ENCODE measurements around the gene NUSAP1. TPM values are rescaled to one million over a fixed set of nuclear protein-coding genes. Genes with fewer than 3 reads are reported as not detected.
A peak's percentile ranks its signal among the peaks of the same experiment; 100 is the strongest.

The NUSAP1 gene
- total and polyA plus RNA-seq, 10 of the 15 experiments (the other 5 are each of a cell fraction or from before 2014, with no cell fraction given), result 158 to 315 (median 229) TPM

- TF ChIP-seq RUNX3 (IDR thresholded peaks at IDR 0.05; ENCODE audit: low read length) (peak; percentile 93), SMAD1 (IDR thresholded peaks at IDR 0.05; ENCODE audit: low read depth, partially characterized antibody) (peak; percentile 59), MYB (IDR thresholded peaks at IDR 0.05; ENCODE audit: borderline replicate concordance, low read depth, low read length) (no peak), TBL1XR1 (IDR thresholded peaks at IDR 0.05; ENCODE audit: low read depth, low read length) (no peak), SMARCA5 (IDR thresholded peaks at IDR 0.05) (0 out of 2 replicates have a peak, but pooled peaks have one; percentile 27), STAT1 (conservative IDR thresholded peaks at IDR 0.05) (0 out of 2 replicates have a peak, but pooled peaks have one; percentile 47), CEBPB (IDR thresholded peaks at IDR 0.05; ENCODE audit: borderline replicate concordance in 1 of 2, low read depth in 2 of 2, low read length in 2 of 2) (no peak), IRF4 (IDR thresholded peaks at IDR 0.05; ENCODE audit: low read depth, low read length) (0 out of 2 replicates have a peak, but pooled peaks have one; percentile 7), NR2F1 (conservative IDR thresholded peaks at IDR 0.05) (0 out of 2 replicates have a peak, but pooled peaks have one; percentile 20), SPI1 (IDR thresholded peaks at IDR 0.05; ENCODE audit: borderline replicate concordance, insufficient read depth, low read depth, low read length) (no peak), RAD21 (IDR thresholded peaks at IDR 0.05; ENCODE audit: insufficient read depth, low read depth, low read length) (no peak), MEF2B (IDR thresholded peaks at IDR 0.05; ENCODE audit: partially characterized antibody, poor library complexity, severe bottlenecking) (no peak), BCL11A (IDR thresholded peaks at IDR 0.05; ENCODE audit: low read depth, low read length) (0 out of 2 replicates have a peak, but pooled peaks have one; percentile 36), SP1 (IDR thresholded peaks at IDR 0.05; ENCODE audit: low read depth, low read length) (peak; percentile 99), BACH1 (IDR thresholded peaks at IDR 0.05; ENCODE audit: borderline replicate concordance) (peak; percentile 62), HCFC1 (IDR thresholded peaks at IDR 0.05; ENCODE audit: low read length) (peak; percentile 44), NFYB (IDR thresholded peaks at IDR 0.05; ENCODE audit: insufficient read depth, low read depth, low read length) (peak; percentile 96), FOS (IDR thresholded peaks at IDR 0.05; ENCODE audit: borderline replicate concordance, extremely low read depth, insufficient read length) (peak; percentile 92), EP300 (IDR thresholded peaks at IDR 0.05; ENCODE audit: borderline replicate concordance in 1 of 2, control insufficient read depth in 1 of 2, low read depth in 2 of 2, low read length in 2 of 2) (0 out of 4 replicates have a peak, but pooled peaks of 1 of the 2 experiments have one; percentile 12), TAF1 (IDR thresholded peaks at IDR 0.05; ENCODE audit: borderline replicate concordance, low read depth, low read length) (peak; percentile 96)
- TF ChIP-seq, protein P1, sequence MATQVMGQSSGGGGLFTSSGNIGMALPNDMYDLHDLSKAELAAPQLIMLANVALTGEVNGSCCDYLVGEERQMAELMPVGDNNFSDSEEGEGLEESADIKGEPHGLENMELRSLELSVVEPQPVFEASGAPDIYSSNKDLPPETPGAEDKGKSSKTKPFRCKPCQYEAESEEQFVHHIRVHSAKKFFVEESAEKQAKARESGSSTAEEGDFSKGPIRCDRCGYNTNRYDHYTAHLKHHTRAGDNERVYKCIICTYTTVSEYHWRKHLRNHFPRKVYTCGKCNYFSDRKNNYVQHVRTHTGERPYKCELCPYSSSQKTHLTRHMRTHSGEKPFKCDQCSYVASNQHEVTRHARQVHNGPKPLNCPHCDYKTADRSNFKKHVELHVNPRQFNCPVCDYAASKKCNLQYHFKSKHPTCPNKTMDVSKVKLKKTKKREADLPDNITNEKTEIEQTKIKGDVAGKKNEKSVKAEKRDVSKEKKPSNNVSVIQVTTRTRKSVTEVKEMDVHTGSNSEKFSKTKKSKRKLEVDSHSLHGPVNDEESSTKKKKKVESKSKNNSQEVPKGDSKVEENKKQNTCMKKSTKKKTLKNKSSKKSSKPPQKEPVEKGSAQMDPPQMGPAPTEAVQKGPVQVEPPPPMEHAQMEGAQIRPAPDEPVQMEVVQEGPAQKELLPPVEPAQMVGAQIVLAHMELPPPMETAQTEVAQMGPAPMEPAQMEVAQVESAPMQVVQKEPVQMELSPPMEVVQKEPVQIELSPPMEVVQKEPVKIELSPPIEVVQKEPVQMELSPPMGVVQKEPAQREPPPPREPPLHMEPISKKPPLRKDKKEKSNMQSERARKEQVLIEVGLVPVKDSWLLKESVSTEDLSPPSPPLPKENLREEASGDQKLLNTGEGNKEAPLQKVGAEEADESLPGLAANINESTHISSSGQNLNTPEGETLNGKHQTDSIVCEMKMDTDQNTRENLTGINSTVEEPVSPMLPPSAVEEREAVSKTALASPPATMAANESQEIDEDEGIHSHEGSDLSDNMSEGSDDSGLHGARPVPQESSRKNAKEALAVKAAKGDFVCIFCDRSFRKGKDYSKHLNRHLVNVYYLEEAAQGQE (IDR thresholded peaks at IDR 0.05; ENCODE audit: low read depth, low read length), result peak; percentile 45; the same call in 1 of the 2 replicates
- TF ChIP-seq, protein P2, sequence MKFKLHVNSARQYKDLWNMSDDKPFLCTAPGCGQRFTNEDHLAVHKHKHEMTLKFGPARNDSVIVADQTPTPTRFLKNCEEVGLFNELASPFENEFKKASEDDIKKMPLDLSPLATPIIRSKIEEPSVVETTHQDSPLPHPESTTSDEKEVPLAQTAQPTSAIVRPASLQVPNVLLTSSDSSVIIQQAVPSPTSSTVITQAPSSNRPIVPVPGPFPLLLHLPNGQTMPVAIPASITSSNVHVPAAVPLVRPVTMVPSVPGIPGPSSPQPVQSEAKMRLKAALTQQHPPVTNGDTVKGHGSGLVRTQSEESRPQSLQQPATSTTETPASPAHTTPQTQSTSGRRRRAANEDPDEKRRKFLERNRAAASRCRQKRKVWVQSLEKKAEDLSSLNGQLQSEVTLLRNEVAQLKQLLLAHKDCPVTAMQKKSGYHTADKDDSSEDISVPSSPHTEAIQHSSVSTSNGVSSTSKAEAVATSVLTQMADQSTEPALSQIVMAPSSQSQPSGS (IDR thresholded peaks at IDR 0.05; ENCODE audit: low read length), result no peak
- TF ChIP-seq, protein P3, sequence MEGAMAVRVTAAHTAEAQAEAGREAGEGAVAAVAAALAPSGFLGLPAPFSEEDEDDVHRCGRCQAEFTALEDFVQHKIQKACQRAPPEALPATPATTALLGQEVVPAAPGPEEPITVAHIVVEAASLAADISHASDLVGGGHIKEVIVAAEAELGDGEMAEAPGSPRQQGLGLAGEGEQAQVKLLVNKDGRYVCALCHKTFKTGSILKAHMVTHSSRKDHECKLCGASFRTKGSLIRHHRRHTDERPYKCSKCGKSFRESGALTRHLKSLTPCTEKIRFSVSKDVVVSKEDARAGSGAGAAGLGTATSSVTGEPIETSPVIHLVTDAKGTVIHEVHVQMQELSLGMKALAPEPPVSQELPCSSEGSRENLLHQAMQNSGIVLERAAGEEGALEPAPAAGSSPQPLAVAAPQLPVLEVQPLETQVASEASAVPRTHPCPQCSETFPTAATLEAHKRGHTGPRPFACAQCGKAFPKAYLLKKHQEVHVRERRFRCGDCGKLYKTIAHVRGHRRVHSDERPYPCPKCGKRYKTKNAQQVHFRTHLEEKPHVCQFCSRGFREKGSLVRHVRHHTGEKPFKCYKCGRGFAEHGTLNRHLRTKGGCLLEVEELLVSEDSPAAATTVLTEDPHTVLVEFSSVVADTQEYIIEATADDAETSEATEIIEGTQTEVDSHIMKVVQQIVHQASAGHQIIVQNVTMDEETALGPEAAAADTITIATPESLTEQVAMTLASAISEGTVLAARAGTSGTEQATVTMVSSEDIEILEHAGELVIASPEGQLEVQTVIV (IDR thresholded peaks at IDR 0.05; ENCODE audit: borderline replicate concordance, partially characterized antibody), result peak; percentile 39
Measured at GRCh38 chr15:41283653-41284426, 48.8 kb upstream of the NUSAP1 start (continued).

Measured in GM12878 (cell line).